ENCODE results near the gene DHX58.
"Not testable (repeated sequence)": the region's sequence is repeated elsewhere in the genome, so short reads cannot be mapped to it uniquely, and the experiment has no call there.

The DHX58 gene

GRCh38 chr17:42112552-42113176, at the start of gene DHX58:
DHX58 (minus strand) TSS chr17:42112714; CDS start chr17:42111892, 822 bp downstream.
- DNase-seq, result peak; percentile 77 to 83

GRCh38 chr17:42160531-42160910, 48.0 kb upstream of the DHX58 start:
- DNase-seq, result no peak

GRCh38 chr17:42159796-42160530, 47.4 kb upstream of the DHX58 start:
- DNase-seq, result no peak

- DNase-seq, result no peak
These were observed 43.1 kb upstream of the DHX58 start for GRCh38 chr17:42155614-42156045.

- DNase-seq, result no peak
These were observed 41.6 kb upstream of the DHX58 start for GRCh38 chr17:42153919-42154742.

- no peak for DNase-seq
These were observed 34.5 kb upstream of the DHX58 start for GRCh38 chr17:42146911-42147607.

GRCh38 chr17:42143138-42143537, 30.6 kb upstream of the DHX58 start:
- not testable (repeated sequence) for DNase-seq

GRCh38 chr17:42142371-42142896, 29.9 kb upstream of the DHX58 start:
- no peak for DNase-seq

GRCh38 chr17:42141382-42141781, 28.9 kb upstream of the DHX58 start:
- no peak for DNase-seq

GRCh38 chr17:42140690-42141089, 28.2 kb upstream of the DHX58 start:
- DNase-seq, result not testable (repeated sequence)

- no peak for DNase-seq
These were observed 26.4 kb upstream of the DHX58 start for GRCh38 chr17:42138749-42139492.

- no peak for DNase-seq
These were observed 24.1 kb upstream of the DHX58 start for GRCh38 chr17:42136654-42137051.

GRCh38 chr17:42135664-42136653, 23.4 kb upstream of the DHX58 start:
- no peak for DNase-seq

GRCh38 chr17:42135151-42135550, 22.6 kb upstream of the DHX58 start:
- no peak for DNase-seq

GRCh38 chr17:42133461-42134041, 21.0 kb upstream of the DHX58 start:
- DNase-seq, result peak in 1 of 2 experiments; percentile 28

GRCh38 chr17:42132941-42133340, 20.4 kb upstream of the DHX58 start:
- peak; percentile 55 to 69 for DNase-seq

- no peak for DNase-seq
These were observed 19.5 kb upstream of the DHX58 start for GRCh38 chr17:42131981-42132432.

- DNase-seq, result no peak
These were observed 18.7 kb upstream of the DHX58 start for GRCh38 chr17:42131232-42131631.

GRCh38 chr17:42130310-42130936, 17.9 kb upstream of the DHX58 start:
- no peak for DNase-seq

Data from activated CD4-positive, alpha-beta T cell treated with anti-CD3 and anti-CD28 coated beads, Interleukin-2, amount 50 U/mL, for 48 hours (primary cell).